Epithelial cell of esophagus (primary cell): ENCODE data around the gene POMT2.

ENCODE experiments used
- DNase-seq: peaks from one replicate; pipeline ENCODE4 v3.0.0; 2010; ENCODE audit warnings: low read depth
- H3K4me3 ChIP-seq: 2 replicates; pipeline ENCODE4 v1.5.1; 2011; ENCODE audit warnings: mild to moderate bottlenecking, low read length, control low read depth
- CTCF ChIP-seq: IDR thresholded peaks from 2 replicates; pipeline ENCODE4 v1.5.1; 2011; ENCODE audit warnings: low read depth, mild to moderate bottlenecking, low read length, control low read depth, inconsistent platforms; ENCODE audit not compliant: insufficient read depth; ENCODE audit errors: missing control alignments

Gene POMT2

DNA sequence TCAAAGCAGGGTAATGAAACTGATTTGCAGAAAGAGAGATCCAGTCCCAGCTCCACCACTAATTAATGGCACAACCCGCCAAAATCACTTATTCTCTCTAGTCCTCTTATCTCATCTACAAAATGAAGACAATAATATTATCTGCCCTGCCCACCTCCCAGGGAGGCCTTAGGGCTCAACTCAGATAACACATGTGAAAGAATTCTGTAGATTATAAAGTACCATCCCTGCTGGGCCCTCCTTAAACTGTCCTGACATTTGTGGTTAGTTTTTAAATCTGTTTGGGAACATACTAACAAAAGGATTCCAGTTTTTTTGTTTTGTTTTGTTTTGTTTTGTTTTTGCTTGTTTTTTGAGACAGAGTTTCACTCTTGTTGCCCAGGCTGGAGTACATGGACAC lies 7.3 kb downstream of the POMT2 start:
- TF ChIP-seq CTCF, result no peak
- no peak overlapping the region for H3K4me3 ChIP-seq
- no peak for DNase-seq

DNA sequence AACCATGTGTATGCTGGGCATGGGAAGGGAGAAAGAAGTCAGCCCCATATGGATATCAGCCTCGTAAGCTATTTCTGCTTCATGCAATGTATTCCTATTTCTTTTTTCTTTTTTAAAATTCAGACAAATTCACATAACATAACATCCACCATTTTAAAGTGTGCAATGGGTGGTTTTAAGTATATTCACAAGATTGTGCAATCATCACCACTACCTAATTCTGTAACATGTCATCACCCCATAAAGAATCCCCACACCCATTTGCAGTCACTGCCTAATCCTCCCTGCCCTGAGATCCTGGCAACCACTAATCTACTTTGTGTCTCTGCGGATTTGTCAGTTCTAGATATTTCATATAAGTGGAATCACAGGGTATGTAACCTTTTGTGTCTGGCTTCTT lies 9.5 kb downstream of the POMT2 start:
- DNase-seq, result peak; percentile 82
- no peak for TF ChIP-seq CTCF

DNA sequence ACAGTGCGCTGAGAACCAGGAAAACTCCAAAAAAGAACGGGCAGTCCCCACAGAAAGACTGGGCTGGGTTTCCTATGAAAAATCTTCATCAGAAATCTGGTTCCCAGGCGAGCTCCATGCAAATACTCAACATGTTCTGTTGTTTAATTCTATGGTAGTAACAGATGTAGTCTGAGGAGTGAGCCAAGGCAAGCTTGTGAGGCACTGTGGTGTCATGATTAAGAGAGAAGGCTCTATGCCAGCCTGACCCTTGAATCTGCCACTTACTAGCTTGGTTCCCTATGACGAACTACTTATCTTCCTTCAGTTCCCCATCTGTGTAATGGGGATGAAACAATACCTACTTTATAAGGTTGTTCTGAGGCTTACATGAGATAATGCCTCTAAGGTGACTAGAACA lies 10.7 kb downstream of the POMT2 start:
- H3K4me3 ChIP-seq, result no peak overlapping the region
- TF ChIP-seq CTCF, result no peak
- no peak for DNase-seq

More for the DNA sequence above, 9.5 kb downstream of the POMT2 start:
- no peak overlapping the region for H3K4me3 ChIP-seq

DNA sequence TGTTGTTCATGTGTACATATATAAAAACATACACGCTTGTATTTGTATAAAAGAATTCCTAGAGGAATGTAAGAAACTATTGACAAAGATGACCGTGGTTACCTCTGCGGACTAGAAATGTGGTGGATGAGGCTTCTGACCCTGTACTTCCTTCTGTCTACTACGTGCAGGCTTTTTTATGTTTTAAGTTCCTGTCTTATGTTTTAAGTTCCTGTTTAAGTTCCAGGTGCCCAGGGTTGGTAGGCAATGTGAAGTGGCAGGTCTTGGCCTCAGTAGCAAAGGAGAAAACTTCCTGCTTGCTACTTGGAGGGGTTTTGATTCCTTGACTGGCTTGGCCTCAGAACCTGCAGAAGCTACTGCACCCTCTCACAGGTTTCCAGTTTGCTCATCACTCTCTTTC lies 11.6 kb downstream of the POMT2 start:
- no peak for DNase-seq
- H3K4me3 ChIP-seq, result no peak overlapping the region
- TF ChIP-seq CTCF, result no peak

GRCh38 chr14:77306851-77307496 lies 13.7 kb downstream of the POMT2 start:
- H3K4me3 ChIP-seq, result no peak overlapping the region

DNA sequence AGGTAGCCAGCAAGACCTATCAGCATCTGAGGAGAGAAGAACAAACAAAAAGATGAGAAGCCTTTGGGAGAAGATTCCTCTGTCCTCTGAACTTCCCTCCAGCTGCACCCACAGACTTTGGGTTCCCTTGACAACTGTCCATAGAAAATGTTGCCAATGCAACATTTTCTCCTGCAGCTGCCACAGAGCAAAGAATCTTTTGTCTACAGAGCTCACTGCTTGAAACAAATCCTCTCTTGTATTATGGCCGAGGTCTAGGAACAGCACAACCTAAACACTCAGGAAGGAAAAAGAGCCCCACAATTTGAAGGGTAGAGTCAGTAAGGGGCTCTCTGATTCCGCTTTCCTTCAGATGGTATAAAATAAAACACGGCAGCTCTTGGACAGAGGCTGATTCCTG lies 14.3 kb downstream of the POMT2 start:
- no peak overlapping the region for H3K4me3 ChIP-seq
- DNase-seq, result no peak
- TF ChIP-seq CTCF, result no peak

More at GRCh38 chr14:77306851-77307496, 13.7 kb downstream of the POMT2 start:
- no peak for DNase-seq
- no peak for TF ChIP-seq CTCF

GRCh38 chr14:77305696-77306095 lies 15.0 kb downstream of the POMT2 start:
- DNase-seq, result no peak
- H3K4me3 ChIP-seq, result no peak overlapping the region
- no peak for TF ChIP-seq CTCF
